ENCODE results near the gene TARS3.
"Not testable (repeated sequence)": the region's sequence is repeated elsewhere in the genome, so short reads cannot be mapped to it uniquely, and the experiment has no call there.

The TARS3 gene

GRCh38 chr15:101654624-101655337 is 69.5 kb downstream of the TARS3 start:
- DNase-seq (ENCODE audit: low read depth in 2 of 2) = not testable (repeated sequence)

GRCh38 chr15:101654171-101654570 is 70.1 kb downstream of the TARS3 start:
- no peak for DNase-seq (ENCODE audit: low read depth in 2 of 2)

- DNase-seq (ENCODE audit: low read depth in 2 of 2) = no peak
Observed at GRCh38 chr15:101652786-101653430, 71.4 kb downstream of the TARS3 start.

- DNase-seq (ENCODE audit: low read depth in 2 of 2) = peak; percentile 90 to 92
Observed at GRCh38 chr15:101652098-101652785, 72.0 kb downstream of the TARS3 start, which contains the start of gene TM2D3. TM2D3 (minus strand) TSS chr15:101652381; CDS start chr15:101652361, 20 bp downstream.

GRCh38 chr15:101651554-101652097 is 72.6 kb downstream of the TARS3 start:
- peak in 1 of 2 donors; percentile 19 for DNase-seq (ENCODE audit: low read depth in 2 of 2)

- DNase-seq (ENCODE audit: low read depth in 2 of 2) = no peak
Observed at GRCh38 chr15:101650145-101650544, 74.1 kb downstream of the TARS3 start.

GRCh38 chr15:101648356-101648755 is 75.9 kb downstream of the TARS3 start:
- DNase-seq (ENCODE audit: low read depth in 2 of 2) = no peak

GRCh38 chr15:101647251-101647650 is 77.0 kb downstream of the TARS3 start:
- DNase-seq (ENCODE audit: low read depth in 2 of 2) = no peak

- DNase-seq (ENCODE audit: low read depth in 2 of 2) = no peak
Observed at GRCh38 chr15:101646672-101647071, 77.6 kb downstream of the TARS3 start.

GRCh38 chr15:101642361-101642760 is 81.9 kb downstream of the TARS3 start:
- DNase-seq (ENCODE audit: low read depth in 2 of 2) = no peak

GRCh38 chr15:101641894-101642293 is 82.4 kb downstream of the TARS3 start:
- no peak for DNase-seq (ENCODE audit: low read depth in 2 of 2)

GRCh38 chr15:101641129-101641764 is 83.0 kb downstream of the TARS3 start:
- DNase-seq (ENCODE audit: low read depth in 2 of 2) = peak; percentile 57 to 60

- DNase-seq (ENCODE audit: low read depth in 2 of 2) = no peak
Observed at GRCh38 chr15:101639667-101640066, 84.6 kb downstream of the TARS3 start.

GRCh38 chr15:101637919-101638318 is 86.4 kb downstream of the TARS3 start:
- no peak for DNase-seq (ENCODE audit: low read depth in 2 of 2)

GRCh38 chr15:101637516-101637915 is 86.8 kb downstream of the TARS3 start:
- DNase-seq (ENCODE audit: low read depth in 2 of 2) = no peak

GRCh38 chr15:101637038-101637437 is 87.2 kb downstream of the TARS3 start:
- DNase-seq (ENCODE audit: low read depth in 2 of 2) = no peak

- DNase-seq (ENCODE audit: low read depth in 2 of 2) = no peak
Observed at GRCh38 chr15:101635944-101636727, 88.1 kb downstream of the TARS3 start.

GRCh38 chr15:101633356-101633755 is 90.9 kb downstream of the TARS3 start:
- DNase-seq (ENCODE audit: low read depth in 2 of 2) = no peak

GRCh38 chr15:101626729-101627128 is 97.5 kb downstream of the TARS3 start:
- DNase-seq (ENCODE audit: low read depth in 2 of 2) = not testable (repeated sequence)

- DNase-seq (ENCODE audit: low read depth in 2 of 2) = no peak
Observed at GRCh38 chr15:101625980-101626379, 98.3 kb downstream of the TARS3 start.

GRCh38 chr15:101625184-101625583 is 99.1 kb downstream of the TARS3 start:
- DNase-seq (ENCODE audit: low read depth in 2 of 2) = no peak

Data from activated CD4-positive, alpha-beta T cell treated with anti-CD3 and anti-CD28 coated beads for 24 hours (primary cell).